ENCODE measurements around the gene RAB15. TPM values are rescaled to one million over a fixed set of nuclear protein-coding genes. Genes with fewer than 3 reads are reported as not detected.

RAB15 gene
- total and polyA plus RNA-seq, 2 experiments from 2014 or later, result 33.8 to 38.7 TPM

DNA sequence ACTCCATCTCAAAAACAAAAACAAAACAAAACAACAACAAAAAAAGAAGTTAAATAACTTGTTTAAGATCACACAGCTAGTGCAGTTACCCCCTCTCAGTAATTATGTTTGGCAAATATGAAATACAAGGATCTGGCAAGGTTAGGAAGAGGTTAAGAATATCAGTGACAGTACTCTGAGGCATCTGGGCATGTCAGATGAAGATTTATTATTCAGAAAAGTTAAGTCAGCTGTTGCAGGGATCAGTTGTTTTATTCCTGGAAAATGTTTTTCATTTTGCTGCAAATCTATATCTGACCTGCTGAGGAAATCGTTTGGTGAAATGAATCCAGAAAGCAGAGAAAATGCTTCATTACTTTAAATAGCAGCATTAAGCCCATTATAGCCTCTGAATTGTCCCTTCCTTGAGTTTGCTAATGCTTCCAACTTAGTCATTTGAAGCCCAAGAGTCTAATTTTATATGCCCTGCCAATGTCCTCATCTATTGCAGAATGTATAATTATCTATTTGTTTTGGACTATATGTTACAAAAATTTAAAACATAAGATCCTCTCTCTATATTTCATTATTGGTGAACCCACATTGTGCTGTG, 37.7 kb downstream of the RAB15 start:
- no peaks in the 10 kb centered on the region for H3K27me3 ChIP-seq

DNA sequence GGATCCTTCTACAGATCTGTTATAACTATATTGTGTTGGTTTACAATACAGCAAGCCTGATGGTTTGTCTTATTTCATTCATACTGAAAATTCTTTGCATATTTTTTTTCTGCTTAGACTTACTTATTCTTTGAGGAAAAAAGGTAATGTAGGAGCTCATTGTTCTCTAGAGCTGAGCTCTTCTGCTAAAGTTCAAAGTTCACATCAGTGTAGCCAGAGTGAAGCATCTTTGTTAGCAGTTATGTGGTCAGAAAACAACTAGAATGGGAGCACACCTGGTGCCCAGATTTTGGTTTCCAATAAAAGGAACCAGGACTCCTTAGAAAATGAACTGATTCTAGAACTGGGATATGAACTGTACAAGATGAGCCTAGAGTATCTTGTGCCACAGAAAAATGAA, 39.9 kb downstream of the RAB15 start:
- H3K4me1 ChIP-seq (ENCODE audit: insufficient read depth), result peaks cover 11% of the 10 kb centered on the region
- no peak overlapping the region for H3K27ac ChIP-seq
- no peaks in the 10 kb centered on the region for H3K27me3 ChIP-seq
- peaks cover 13% of the 10 kb centered on the region for H3K79me2 ChIP-seq
- TF ChIP-seq EZH2phosphoT487 (IDR thresholded peaks at IDR 0.05; ENCODE audit: low read depth, severe bottlenecking, unreplicated experiment) (no peak), EZH2 (IDR thresholded peaks at IDR 0.05; ENCODE audit: borderline replicate concordance) (no peak)
- TF ChIP-seq, protein P1, sequence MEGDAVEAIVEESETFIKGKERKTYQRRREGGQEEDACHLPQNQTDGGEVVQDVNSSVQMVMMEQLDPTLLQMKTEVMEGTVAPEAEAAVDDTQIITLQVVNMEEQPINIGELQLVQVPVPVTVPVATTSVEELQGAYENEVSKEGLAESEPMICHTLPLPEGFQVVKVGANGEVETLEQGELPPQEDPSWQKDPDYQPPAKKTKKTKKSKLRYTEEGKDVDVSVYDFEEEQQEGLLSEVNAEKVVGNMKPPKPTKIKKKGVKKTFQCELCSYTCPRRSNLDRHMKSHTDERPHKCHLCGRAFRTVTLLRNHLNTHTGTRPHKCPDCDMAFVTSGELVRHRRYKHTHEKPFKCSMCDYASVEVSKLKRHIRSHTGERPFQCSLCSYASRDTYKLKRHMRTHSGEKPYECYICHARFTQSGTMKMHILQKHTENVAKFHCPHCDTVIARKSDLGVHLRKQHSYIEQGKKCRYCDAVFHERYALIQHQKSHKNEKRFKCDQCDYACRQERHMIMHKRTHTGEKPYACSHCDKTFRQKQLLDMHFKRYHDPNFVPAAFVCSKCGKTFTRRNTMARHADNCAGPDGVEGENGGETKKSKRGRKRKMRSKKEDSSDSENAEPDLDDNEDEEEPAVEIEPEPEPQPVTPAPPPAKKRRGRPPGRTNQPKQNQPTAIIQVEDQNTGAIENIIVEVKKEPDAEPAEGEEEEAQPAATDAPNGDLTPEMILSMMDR (IDR thresholded peaks at IDR 0.05; ENCODE audit: poor library complexity), result no peak
- no peak overlapping the region for H3K4me2 ChIP-seq
- H3K9me3 ChIP-seq (ENCODE audit: low read depth), result no peaks in the 10 kb centered on the region
- no peaks in the 10 kb centered on the region for H3K9me2 ChIP-seq (replicated peaks; ENCODE audit: insufficient read depth)
- no peaks in the 10 kb centered on the region for H4K20me1 ChIP-seq (ENCODE audit: insufficient read depth, poor library complexity, severe bottlenecking)
- peaks cover 5% of the 10 kb centered on the region for H3K36me3 ChIP-seq (replicated peaks; ENCODE audit: insufficient read depth, low read depth)
- H2AFZ ChIP-seq, result no peak overlapping the region
- no peak for DNase-seq (ENCODE audit: low spot score)
- H3K4me3 ChIP-seq, result no peak overlapping the region

More for the DNA sequence above, 37.7 kb downstream of the RAB15 start:
- no peak for TF ChIP-seq EZH2 (IDR thresholded peaks at IDR 0.05; ENCODE audit: borderline replicate concordance)
- TF ChIP-seq, protein P1 (IDR thresholded peaks at IDR 0.05; ENCODE audit: poor library complexity), result no peak
- TF ChIP-seq EZH2phosphoT487 (IDR thresholded peaks at IDR 0.05; ENCODE audit: low read depth, severe bottlenecking, unreplicated experiment), result no peak
- no peak for DNase-seq (ENCODE audit: low spot score)
- Histone ChIP-seq H4K20me1 (ENCODE audit: insufficient read depth, poor library complexity, severe bottlenecking) (no peaks in the 10 kb centered on the region), H3K4me1 (ENCODE audit: insufficient read depth) (peaks cover 29% of the 10 kb centered on the region), H3K9me3 (ENCODE audit: low read depth) (no peaks in the 10 kb centered on the region), H3K4me3 (no peak overlapping the region), H3K4me2 (no peak overlapping the region), H3K9me2 (replicated peaks; ENCODE audit: insufficient read depth) (no peaks in the 10 kb centered on the region), H3K27ac (no peak overlapping the region), H3K36me3 (replicated peaks; ENCODE audit: insufficient read depth, low read depth) (peaks cover 5% of the 10 kb centered on the region), H3K79me2 (peaks cover 12% of the 10 kb centered on the region), H2AFZ (no peak overlapping the region)
- WGBS (ENCODE audit: low lambda C conversion rate, missing lambda C conversion rate), result 88% methylated on average over 1 of the region's 1 CpG

DNA sequence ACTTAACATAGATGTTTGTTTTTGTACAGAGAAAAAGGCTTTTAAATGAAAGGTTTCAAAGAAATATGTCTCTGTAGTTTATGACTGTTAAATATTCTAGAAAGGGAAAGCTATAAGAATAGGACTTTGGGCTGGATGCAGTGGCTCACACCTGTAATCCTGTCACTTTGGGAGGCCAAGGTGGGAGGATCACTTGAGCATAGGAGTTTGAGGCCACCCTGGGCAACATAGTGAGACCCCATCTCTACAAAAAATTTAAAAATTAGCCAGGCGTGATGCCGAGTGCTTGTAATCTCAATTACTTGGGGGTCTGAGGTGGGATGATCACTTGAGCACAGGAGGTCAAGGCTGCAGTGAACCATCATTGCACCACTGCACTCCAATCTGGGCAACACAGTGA, 41.0 kb downstream of the RAB15 start:
- Histone ChIP-seq H3K4me2 (no peak overlapping the region), H3K4me1 (ENCODE audit: insufficient read depth) (peaks cover 1% of the 10 kb centered on the region), H4K20me1 (ENCODE audit: insufficient read depth, poor library complexity, severe bottlenecking) (no peaks in the 10 kb centered on the region), H3K9me2 (replicated peaks; ENCODE audit: insufficient read depth) (no peaks in the 10 kb centered on the region), H3K9me3 (ENCODE audit: low read depth) (no peaks in the 10 kb centered on the region), H2AFZ (no peak overlapping the region), H3K36me3 (replicated peaks; ENCODE audit: insufficient read depth, low read depth) (peaks cover 5% of the 10 kb centered on the region), H3K27me3 (no peaks in the 10 kb centered on the region), H3K27ac (no peak overlapping the region), H3K4me3 (no peak overlapping the region), H3K79me2 (peaks cover 18% of the 10 kb centered on the region)
- 95% methylated on average over 2 of the region's 2 CpGs for WGBS (ENCODE audit: low lambda C conversion rate, missing lambda C conversion rate)
- TF ChIP-seq EZH2phosphoT487 (IDR thresholded peaks at IDR 0.05; ENCODE audit: low read depth, severe bottlenecking, unreplicated experiment), result no peak
- TF ChIP-seq, protein P1 (IDR thresholded peaks at IDR 0.05; ENCODE audit: poor library complexity), result no peak
- TF ChIP-seq EZH2 (IDR thresholded peaks at IDR 0.05; ENCODE audit: borderline replicate concordance), result no peak
- DNase-seq (ENCODE audit: low spot score), result no peak

Data from hepatocyte (in vitro differentiated cells).